Upper lobe of left lung (tissue), 6 donors: ENCODE measurements around the gene B3GNT9. TPM values are rescaled to one million over a fixed set of nuclear protein-coding genes. Genes with fewer than 3 reads are reported as not detected.
A peak's percentile ranks its signal among the peaks of the same experiment; 100 is the strongest.

ENCODE experiments used
- ATAC-seq, 2 donors: fragments of 200-7000 bp; cut with Tn5 transposase; one replicate each; pipeline ENCODE4 v1.9.1; 2022; ENCODE audit warnings: mild to moderate bottlenecking in 2 of 2, moderate library complexity in 2 of 2; ENCODE audit not compliant: low FRiP score in 2 of 2
- DNase-seq, 2 donors: peaks; one replicate each; pipeline ENCODE4 v3.0.0-alpha.2; 2019 to 2020
- H3K27ac ChIP-seq, 4 donors: fragments of 200-600 bp; sonication (generic); one replicate each; pipeline ENCODE4 v1.5.1; 2016 to 2019
- H3K27me3 ChIP-seq, 4 donors: fragments of 200-600 bp; sonication (generic); one replicate each; pipeline ENCODE4 v1.5.1; 2017 to 2019
- H3K36me3 ChIP-seq, 4 donors: fragments of 200-600 bp; sonication (generic); one replicate each; pipeline ENCODE4 v1.5.1; 2016 to 2019
- H3K4me1 ChIP-seq, 4 donors: fragments of 200-600 bp; sonication (generic); one replicate each; pipeline ENCODE4 v1.5.1; 2018 to 2019
- H3K4me3 ChIP-seq, 4 donors: fragments of 200-600 bp; sonication (generic); one replicate each; pipeline ENCODE4 v1.5.1; 2017 to 2019; ENCODE audit warnings: mild to moderate bottlenecking in 2 of 4, moderate library complexity in 1 of 4
- H3K9me3 ChIP-seq, 4 donors: fragments of 200-600 bp; sonication (generic); one replicate each; pipeline ENCODE4 v1.5.1; 2018 to 2019
- EP300 ChIP-seq, 4 donors: sonication (generic); formaldehyde crosslinking; IDR thresholded peaks; one replicate each; pipeline ENCODE4 v1.5.1; 2017; ENCODE audit warnings: antibody characterized with exemption in 4 of 4, control low read depth in 2 of 4
- POLR2A ChIP-seq, 4 donors: fragments of 450-650 bp; IDR thresholded peaks; one replicate each; pipeline ENCODE4 v1.5.1; 2016 to 2017; ENCODE audit warnings: antibody characterized with exemption in 4 of 4, mild to moderate bottlenecking in 2 of 4
- POLR2AphosphoS5 ChIP-seq, 2 donors: sonication (generic); formaldehyde crosslinking; IDR thresholded peaks; one replicate each; pipeline ENCODE4 v1.5.1; 2017; ENCODE audit warnings: antibody characterized with exemption in 2 of 2
- WGBS, 2 donors: methylation state at CpG; one replicate each; pipeline ENCODE4 v1.1.5; 2017 to 2018; 5-methylcytosine and 5-hydroxymethylcytosine counted together
- total RNA-seq, 6 donors: library from RNA; depleted of rRNA in 4 of 6; stranded (reverse); fragments of >200 nt in 4 of 6; gene quantifications; one replicate each; pipeline versions ENCODE4 v1.1.0 to v1.2.1, GENCODE V29; 2016 to 2021
- TF ChIP-seq, protein P1 (sequence below), 6 experiments: fragments of 450-650 bp in 4 of 6; fragments of 200-600 bp in 2 of 6; sonication (generic) in 2 of 6; IDR thresholded peaks; one replicate each; pipeline ENCODE4 v1.5.1; 2016 to 2019; ENCODE audit warnings: antibody characterized with exemption in 6 of 6
- donor health status: DM: no; HTN: no; CAD: no; lungs with moderate emphysema.
- donor health status: DM: no; HTN: yes; CAD: no; lungs with severe emphysema.

Gene B3GNT9
- total RNA-seq, 6 donors from 2014 or later: 6.3 to 20.8 (median 17.7) TPM

DNA sequence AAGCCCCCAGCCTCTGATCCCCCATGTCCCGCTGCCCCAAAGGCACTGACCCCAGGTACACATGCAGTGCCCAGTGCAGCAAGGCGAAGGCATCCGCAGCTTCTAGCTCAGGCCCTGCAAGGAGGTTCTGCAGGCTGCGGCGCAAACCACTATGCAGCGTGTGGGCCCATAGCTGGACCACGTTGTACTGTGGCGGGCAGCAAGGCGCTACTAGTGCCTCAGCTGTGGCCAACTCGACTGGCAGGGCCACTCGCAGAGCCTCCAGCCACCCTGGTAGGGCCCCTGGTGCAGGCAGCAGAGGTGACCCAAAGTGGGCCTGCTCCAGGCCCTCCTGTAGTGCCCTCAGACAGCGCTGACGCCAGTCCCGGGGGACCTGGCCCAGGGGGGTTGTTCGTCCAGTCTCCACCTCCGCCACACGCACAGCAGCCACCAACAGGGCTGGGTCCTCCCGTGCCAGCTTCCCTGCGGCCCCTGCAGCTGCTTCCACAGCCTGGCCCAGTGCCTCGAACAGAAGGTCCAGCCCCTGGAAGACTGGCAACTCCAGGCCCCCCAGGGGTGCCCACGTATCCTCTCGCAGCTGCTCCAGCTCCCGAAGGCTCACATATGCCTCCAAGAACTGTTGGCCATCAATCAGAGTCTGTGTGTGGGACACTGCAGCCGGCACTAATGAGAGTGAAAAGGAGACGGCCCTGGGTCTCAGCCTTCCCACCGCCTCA, 36.5 kb upstream of the B3GNT9 start:
- TF ChIP-seq POLR2A (IDR thresholded peaks at IDR 0.05) (no peak), EP300 (IDR thresholded peaks at IDR 0.05) (no peak), POLR2AphosphoS5 (IDR thresholded peaks at IDR 0.05) (no peak)
- TF ChIP-seq, protein P1, sequence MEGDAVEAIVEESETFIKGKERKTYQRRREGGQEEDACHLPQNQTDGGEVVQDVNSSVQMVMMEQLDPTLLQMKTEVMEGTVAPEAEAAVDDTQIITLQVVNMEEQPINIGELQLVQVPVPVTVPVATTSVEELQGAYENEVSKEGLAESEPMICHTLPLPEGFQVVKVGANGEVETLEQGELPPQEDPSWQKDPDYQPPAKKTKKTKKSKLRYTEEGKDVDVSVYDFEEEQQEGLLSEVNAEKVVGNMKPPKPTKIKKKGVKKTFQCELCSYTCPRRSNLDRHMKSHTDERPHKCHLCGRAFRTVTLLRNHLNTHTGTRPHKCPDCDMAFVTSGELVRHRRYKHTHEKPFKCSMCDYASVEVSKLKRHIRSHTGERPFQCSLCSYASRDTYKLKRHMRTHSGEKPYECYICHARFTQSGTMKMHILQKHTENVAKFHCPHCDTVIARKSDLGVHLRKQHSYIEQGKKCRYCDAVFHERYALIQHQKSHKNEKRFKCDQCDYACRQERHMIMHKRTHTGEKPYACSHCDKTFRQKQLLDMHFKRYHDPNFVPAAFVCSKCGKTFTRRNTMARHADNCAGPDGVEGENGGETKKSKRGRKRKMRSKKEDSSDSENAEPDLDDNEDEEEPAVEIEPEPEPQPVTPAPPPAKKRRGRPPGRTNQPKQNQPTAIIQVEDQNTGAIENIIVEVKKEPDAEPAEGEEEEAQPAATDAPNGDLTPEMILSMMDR (IDR thresholded peaks at IDR 0.05): no peak
- WGBS, 2 donors: 87 to 93% methylated on average over 6 to 24 of the region's 26 CpGs
- Histone ChIP-seq H3K36me3 (no peaks in the 10 kb centered on the region), H3K4me3 (no peak overlapping the region), H3K9me3 (no peaks in the 10 kb centered on the region), H3K27me3 (no peaks in the 10 kb centered on the region), H3K4me1 (peaks cover 34 to 53% (median 41%) of the 10 kb centered on the region in 4 donors), H3K27ac (no peak overlapping the region)
- DNase-seq (peak in 1 of 2 donors; percentile 77), ATAC-seq (no peak)

DNA sequence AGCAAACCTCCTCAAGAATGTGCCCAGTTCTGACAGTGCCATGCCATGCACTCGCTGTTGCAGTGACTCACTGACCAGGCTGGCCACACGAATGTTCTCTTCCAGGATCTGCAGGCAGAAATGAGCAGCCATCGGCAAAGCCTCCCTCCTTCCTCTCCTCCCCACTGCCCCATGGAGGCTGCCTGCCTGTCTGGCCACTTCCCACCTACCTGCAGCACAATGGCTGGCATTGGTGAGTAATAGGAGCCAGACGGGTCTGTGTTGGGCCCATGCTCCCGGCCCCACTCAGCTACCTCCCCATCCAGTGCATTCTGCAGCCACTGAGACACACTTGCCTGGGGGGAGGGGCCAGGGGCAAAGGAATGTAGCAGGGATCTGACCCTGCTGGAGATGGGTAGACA, 35.8 kb upstream of the B3GNT9 start:
- WGBS, 2 donors: 48 to 86% methylated on average over 4 to 5 of the region's 5 CpGs
- Histone ChIP-seq H3K36me3 (no peaks in the 10 kb centered on the region), H3K4me3 (no peak overlapping the region), H3K4me1 (peaks cover 32 to 53% (median 39%) of the 10 kb centered on the region in 4 donors), H3K9me3 (no peaks in the 10 kb centered on the region), H3K27ac (no peak overlapping the region), H3K27me3 (no peaks in the 10 kb centered on the region)
- DNase-seq (no peak), ATAC-seq (no peak)
- TF ChIP-seq POLR2AphosphoS5 (IDR thresholded peaks at IDR 0.05): no peak

DNA sequence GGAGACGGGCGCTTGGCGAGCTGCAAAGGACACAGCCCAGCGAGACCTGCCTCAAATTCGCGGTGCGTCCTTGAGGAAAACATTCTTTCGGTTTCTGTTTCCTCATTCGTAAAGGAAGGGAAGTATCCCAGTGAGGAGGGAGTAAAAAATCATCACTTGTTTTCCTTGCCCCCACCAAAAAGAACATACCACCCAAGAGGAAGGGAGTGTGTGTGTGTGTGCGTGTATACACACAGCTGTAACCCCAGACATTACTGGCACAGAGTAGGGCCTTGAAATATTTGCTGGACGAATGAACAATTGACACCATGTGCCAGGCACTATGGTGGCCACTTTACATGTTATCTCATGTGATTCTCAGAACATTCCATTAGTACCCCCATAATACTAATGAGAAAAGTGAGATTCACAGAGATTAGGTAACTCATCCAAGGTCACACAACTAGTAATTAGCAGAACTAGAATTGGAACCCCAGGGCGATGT, 34.9 kb upstream of the B3GNT9 start:
- no peak for ATAC-seq
- Histone ChIP-seq H3K4me3 (peak overlapping the region in 3 of 4 donors; percentile 65 to 84 (median 84)), H3K27me3 (no peaks in the 10 kb centered on the region), H3K9me3 (no peaks in the 10 kb centered on the region), H3K27ac (peak overlapping the region in 3 of 4 donors; percentile 7 to 41 (median 27)), H3K4me1 (peaks cover 29 to 46% (median 31%) of the 10 kb centered on the region in 4 donors), H3K36me3 (no peaks in the 10 kb centered on the region)
- TF ChIP-seq EP300 (IDR thresholded peaks at IDR 0.05) (no peak), POLR2AphosphoS5 (IDR thresholded peaks at IDR 0.05) (no peak), POLR2A (IDR thresholded peaks at IDR 0.05) (peak in 1 of 4 donors; percentile 15)
- TF ChIP-seq, protein P1 (IDR thresholded peaks at IDR 0.05): peak in 1 of 6 experiments; percentile 11
- DNase-seq: no peak
- 10 to 13% methylated on average over 9 to 12 of the region's 12 CpGs for WGBS, 2 donors

DNA sequence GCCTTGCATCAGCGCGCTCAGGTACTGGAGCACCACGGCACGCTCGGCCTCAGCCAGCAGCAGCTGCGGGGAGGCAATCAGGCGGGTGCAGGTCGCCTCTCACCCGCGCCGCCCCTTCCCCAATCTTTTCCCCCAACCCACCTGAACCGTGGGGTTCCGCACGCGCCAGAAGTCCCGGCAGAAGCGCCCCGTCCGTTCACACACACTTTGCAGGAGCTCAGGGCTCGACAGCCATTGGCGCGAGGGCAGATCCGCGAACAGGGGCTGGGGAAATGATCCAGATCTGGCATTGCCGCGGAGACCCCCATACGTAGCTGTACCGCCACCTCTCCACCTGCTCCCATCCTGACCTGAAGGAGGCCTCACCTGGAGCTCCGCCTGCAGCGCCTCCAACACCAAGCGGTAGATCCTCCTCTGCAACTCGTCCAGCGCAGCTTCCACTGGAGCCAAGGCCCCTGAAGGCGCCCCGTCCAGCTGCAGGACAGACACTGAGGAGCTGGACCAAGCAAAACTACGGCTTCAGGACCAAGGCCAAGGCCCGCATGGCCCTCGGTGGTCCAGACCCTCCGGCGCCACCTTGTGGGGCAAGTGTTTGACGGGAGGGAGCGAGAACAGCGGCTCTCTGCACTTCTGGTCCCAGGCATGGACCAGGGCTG, 34.3 kb upstream of the B3GNT9 start:
- peak; percentile 90 to 94 for DNase-seq
- Histone ChIP-seq H3K27ac (peak overlapping the region in 3 of 4 donors; percentile 27 to 41 (median 30)), H3K36me3 (no peaks in the 10 kb centered on the region), H3K4me1 (peaks cover 29 to 42% (median 31%) of the 10 kb centered on the region in 4 donors), H3K9me3 (no peaks in the 10 kb centered on the region), H3K27me3 (no peaks in the 10 kb centered on the region), H3K4me3 (peak overlapping the region in 3 of 4 donors; percentile 65 to 84 (median 84))
- 23 to 60% methylated on average over 6 to 25 of the region's 43 CpGs for WGBS, 2 donors
- TF ChIP-seq POLR2A (IDR thresholded peaks at IDR 0.05) (no peak), POLR2AphosphoS5 (IDR thresholded peaks at IDR 0.05) (peak; percentile 46 to 59), EP300 (IDR thresholded peaks at IDR 0.05) (no peak)
- TF ChIP-seq, protein P1 (IDR thresholded peaks at IDR 0.05): peak; percentile 77 to 95 (median 89)
- ATAC-seq: peak; percentile 78 to 79

DNA sequence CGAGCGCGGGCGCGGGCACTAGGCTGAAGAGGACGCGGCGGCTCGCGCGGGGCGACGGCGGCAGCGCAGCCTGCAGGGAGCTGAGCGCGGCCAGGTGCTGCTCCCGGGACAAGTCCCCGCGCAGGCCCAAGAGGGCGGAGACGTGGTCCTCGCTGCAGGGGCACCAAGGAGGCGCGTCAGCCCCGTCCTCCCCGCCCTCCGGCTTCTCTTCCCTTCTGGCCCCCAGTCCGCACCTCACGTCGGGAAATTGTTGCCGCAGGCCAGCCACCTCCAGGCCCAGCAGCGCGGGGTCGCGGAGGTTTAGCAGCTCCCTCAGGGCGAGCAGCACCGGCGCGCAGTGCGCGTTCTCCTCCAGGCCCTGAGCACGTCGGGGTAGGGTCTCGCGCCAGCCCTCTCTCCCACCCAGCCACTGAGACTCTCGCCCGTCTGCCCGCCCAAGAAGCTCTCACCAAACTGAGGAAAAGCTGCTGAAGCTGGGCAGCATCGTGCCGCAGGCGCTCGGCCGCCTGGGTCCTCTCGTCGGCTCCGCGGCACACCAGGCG, 33.7 kb upstream of the B3GNT9 start:
- H3K4me1 ChIP-seq: peaks cover 29 to 42% (median 31%) of the 10 kb centered on the region in 4 donors
- WGBS, 2 donors: 2% methylated on average over 43 of the region's 59 CpGs; no CpG with 5 or more reads in 1 of the 2 donors
- H3K27ac ChIP-seq: peak overlapping the region; percentile 95 to 98 (median 96)
- no peaks in the 10 kb centered on the region for H3K36me3 ChIP-seq
- H3K4me3 ChIP-seq: peak overlapping the region; percentile 65 to 84 (median 76)
- TF ChIP-seq POLR2AphosphoS5 (IDR thresholded peaks at IDR 0.05) (no peak), POLR2A (IDR thresholded peaks at IDR 0.05) (no peak), EP300 (IDR thresholded peaks at IDR 0.05) (no peak)
- TF ChIP-seq, protein P1 (IDR thresholded peaks at IDR 0.05): no peak
- DNase-seq: peak; percentile 35 to 92
- peak in 1 of 2 donors; percentile 3 for ATAC-seq
- no peaks in the 10 kb centered on the region for H3K9me3 ChIP-seq
- H3K27me3 ChIP-seq: no peaks in the 10 kb centered on the region
